Natural killer cell (primary cell): ENCODE results near the gene STMN1. TPM values are rescaled to one million over a fixed set of nuclear protein-coding genes. Genes with fewer than 3 reads are reported as not detected.

Source experiments
- ATAC-seq, 3 donors: fragments of 150-1000 bp in 2 of 3; fragments of 200-7000 bp in 1 of 3; cut with Tn5 transposase; 1 replicate in 1 of 3; 2 replicates in 2 of 3; pipeline ENCODE4 v1.10.0; 2021; ENCODE audit warnings: mild to moderate bottlenecking in 2 of 3, moderate library complexity in 2 of 3
- DNase-seq, 2 donors: peaks; one replicate each; pipeline versions ENCODE4 v3.0.0 to v3.0.0-alpha.2; 2013 to 2021; ENCODE audit warnings: mixed read lengths in 1 of 2
- H3K27ac ChIP-seq: one replicate; pipeline ENCODE4 v1.5.1; 2013; ENCODE audit warnings: mild to moderate bottlenecking, low read length
- H3K27me3 ChIP-seq: one replicate; pipeline ENCODE4 v1.6.1; 2013; ENCODE audit warnings: low read length; ENCODE audit not compliant: control insufficient read depth, insufficient read depth
- H3K36me3 ChIP-seq: one replicate; pipeline ENCODE4 v1.6.1; 2013; ENCODE audit warnings: low read length; ENCODE audit not compliant: control insufficient read depth, insufficient read depth
- H3K4me1 ChIP-seq: one replicate; pipeline ENCODE4 v1.6.1; 2013; ENCODE audit warnings: low read length; ENCODE audit not compliant: control insufficient read depth, insufficient read depth
- H3K4me3 ChIP-seq: one replicate; pipeline ENCODE4 v1.5.1; 2013; ENCODE audit warnings: low read length
- H3K9me3 ChIP-seq: one replicate; pipeline ENCODE4 v1.6.1; 2013; ENCODE audit warnings: low read length; ENCODE audit not compliant: control insufficient read depth, insufficient read depth
- H3K27ac Mint-ChIP-seq, 2 donors: one replicate each; pipeline ENCODE4 v1.8.0; 2022; ENCODE audit warnings: mild to moderate bottlenecking in 2 of 2, mixed read lengths in 2 of 2, moderate library complexity in 1 of 2
- H3K27me3 Mint-ChIP-seq, 2 donors: one replicate each; pipeline ENCODE4 v1.8.0; 2022; ENCODE audit warnings: low read depth in 2 of 2, mixed read lengths in 2 of 2
- H3K36me3 Mint-ChIP-seq: one replicate; pipeline ENCODE4 v1.8.0; 2022; ENCODE audit warnings: mixed read lengths
- H3K4me1 Mint-ChIP-seq, 2 donors: one replicate each; pipeline ENCODE4 v1.8.0; 2022; ENCODE audit warnings: mixed read lengths in 2 of 2
- H3K4me3 Mint-ChIP-seq: one replicate; pipeline ENCODE4 v1.8.0; 2022; ENCODE audit warnings: mild to moderate bottlenecking, moderate library complexity, mixed read lengths
- H3K9me3 Mint-ChIP-seq, 2 donors: one replicate each; pipeline ENCODE4 v1.8.0; 2022; ENCODE audit warnings: mixed read lengths in 2 of 2
- CTCF ChIP-seq: fragments of 200-600 bp; IDR thresholded peaks from one replicate; pipeline ENCODE4 v1.8.0; 2022; ENCODE audit warnings: antibody characterized with exemption
- WGBS: methylation state at CpG from one replicate; pipeline ENCODE4 v1.1.7; 2013; ENCODE audit warnings: missing lambda C conversion rate; ENCODE audit not compliant: insufficient coverage; 5-methylcytosine and 5-hydroxymethylcytosine counted together
- intact Hi-C: fragments of 100-400 bp; cut with micrococcal nuclease; formaldehyde crosslinking; loops from one replicate; pipeline ENCODE4 v1.14.2; 2022
- total RNA-seq, 4 donors: library from RNA; stranded (reverse); fragments of 120-200 nt in 1 of 4; gene quantifications; one replicate each; pipeline versions ENCODE4 v1.2.3 to v1.2.4, GENCODE V29; 2013 to 2022

STMN1 gene
- total RNA-seq, 3 donors from 2014 or later (not counting 1 experiment from before 2014, with no cell fraction given), result 26.6 to 41.0 (median 35.2) TPM

DNA sequence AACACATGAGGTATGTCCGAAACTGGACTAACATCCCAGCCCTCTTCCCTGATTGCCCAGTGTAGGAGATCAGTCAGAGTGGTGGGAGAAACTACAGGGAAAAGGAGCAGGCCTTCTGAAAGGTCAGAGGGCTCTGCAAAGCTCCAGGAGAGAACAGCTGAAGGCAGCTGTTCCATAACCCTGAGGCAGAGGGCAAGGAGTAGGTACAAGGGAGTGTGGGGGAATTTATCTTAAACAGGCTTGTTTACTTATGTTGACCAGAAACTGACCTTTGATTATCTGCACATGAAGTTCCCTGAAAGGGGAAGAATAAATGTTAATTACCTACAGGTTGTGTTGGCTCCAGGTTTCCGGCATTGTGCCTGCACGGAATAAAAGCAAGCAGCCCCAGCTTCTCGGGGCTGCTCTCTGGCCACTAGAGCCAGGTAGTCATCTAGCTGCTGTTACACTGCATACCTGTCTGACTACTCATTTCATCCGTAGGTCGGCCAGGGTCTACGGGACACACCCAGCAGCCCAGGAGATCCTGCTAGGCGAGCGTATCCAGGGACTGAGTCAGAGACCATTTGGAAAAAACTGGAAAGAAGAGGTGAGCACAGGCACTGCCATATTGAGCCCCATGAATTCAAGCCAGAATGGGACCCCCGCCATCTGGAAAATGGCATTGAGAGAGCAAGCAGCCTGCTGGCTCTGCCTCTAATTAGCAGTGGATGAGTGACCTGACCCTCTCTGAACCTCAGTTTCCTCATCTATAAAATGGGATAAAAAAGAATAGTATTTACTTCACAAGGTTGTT is 15.8 kb downstream of the STMN1 start:
- DNase-seq (no peak), ATAC-seq (no peak)
- H3K27ac ChIP-seq, result no peak overlapping the region
- Mint-ChIP-seq H3K9me3 (no peaks in the 10 kb centered on the region), H3K4me1 (peaks cover 4% of the 10 kb centered on the region in 2 donors), H3K27me3 (no peaks in the 10 kb centered on the region), H3K4me3 (no peak overlapping the region), H3K27ac (no peak overlapping the region), H3K36me3 (no peaks in the 10 kb centered on the region)
- H3K27me3 ChIP-seq, result no peaks in the 10 kb centered on the region
- 98% methylated on average over 10 of the region's 10 CpGs for WGBS
- H3K36me3 ChIP-seq, result no peaks in the 10 kb centered on the region
- H3K9me3 ChIP-seq, result no peaks in the 10 kb centered on the region
- intact Hi-C loops, result no loop called here
- H3K4me3 ChIP-seq, result no peak overlapping the region
- no peak for TF ChIP-seq CTCF
- peaks cover 5% of the 10 kb centered on the region for H3K4me1 ChIP-seq

DNA sequence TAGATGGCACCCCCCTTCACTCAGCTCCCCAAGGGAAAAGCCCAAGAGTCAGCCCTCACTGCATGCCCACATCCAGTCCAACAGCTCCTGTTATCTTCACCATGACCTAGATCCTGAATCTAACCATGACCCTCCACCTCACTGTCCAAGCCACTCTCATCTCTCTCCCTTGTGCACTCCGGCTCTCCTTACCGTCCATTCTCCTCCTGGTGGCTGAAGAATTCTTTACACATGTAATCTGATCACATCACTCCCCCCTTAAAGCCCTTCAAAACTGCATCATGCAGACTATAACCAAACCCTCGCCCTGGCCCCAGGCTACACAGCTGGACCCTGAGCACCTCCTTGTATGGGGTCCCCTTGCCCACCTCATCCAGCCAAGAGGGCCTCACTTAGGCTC is 16.7 kb downstream of the STMN1 start:
- H3K27me3 Mint-ChIP-seq, result no peaks in the 10 kb centered on the region
- ATAC-seq, result no peak
- no peak overlapping the region for H3K27ac Mint-ChIP-seq

GRCh38 chr1:25888426-25888987 is 17.7 kb downstream of the STMN1 start:
- intact Hi-C loops, result no loop called here
- Histone ChIP-seq H3K4me1 (no peaks in the 10 kb centered on the region), H3K9me3 (no peaks in the 10 kb centered on the region), H3K4me3 (no peak overlapping the region), H3K27ac (no peak overlapping the region), H3K27me3 (no peaks in the 10 kb centered on the region), H3K36me3 (no peaks in the 10 kb centered on the region)
- Mint-ChIP-seq H3K27ac (no peak overlapping the region), H3K9me3 (no peaks in the 10 kb centered on the region), H3K36me3 (no peaks in the 10 kb centered on the region), H3K27me3 (no peaks in the 10 kb centered on the region), H3K4me3 (no peak overlapping the region), H3K4me1 (no peaks in the 10 kb centered on the region)
- no peak for ATAC-seq
- WGBS, result 81% methylated on average over 7 of the region's 7 CpGs
- no peak for DNase-seq
- TF ChIP-seq CTCF, result no peak

More for the DNA sequence above, 16.7 kb downstream of the STMN1 start:
- Histone ChIP-seq H3K9me3 (no peaks in the 10 kb centered on the region), H3K27me3 (no peaks in the 10 kb centered on the region), H3K4me3 (no peak overlapping the region), H3K4me1 (no peaks in the 10 kb centered on the region), H3K27ac (no peak overlapping the region), H3K36me3 (no peaks in the 10 kb centered on the region)
- 95% methylated on average over 3 of the region's 3 CpGs for WGBS
- no peak for TF ChIP-seq CTCF
- no peaks in the 10 kb centered on the region for H3K9me3 Mint-ChIP-seq
- H3K4me3 Mint-ChIP-seq, result no peak overlapping the region
- no peaks in the 10 kb centered on the region for H3K36me3 Mint-ChIP-seq
- intact Hi-C loops, result no loop called here
- DNase-seq, result no peak
- no peaks in the 10 kb centered on the region for H3K4me1 Mint-ChIP-seq
